Activated T-cell treated with anti-CD3 and anti-CD28 coated beads for 48 hours (primary cell): ENCODE results near the gene SPATS2L.

ENCODE experiments used
- DNase-seq: peaks from one replicate; pipeline ENCODE4 v3.0.0-alpha.2; 2020; ENCODE audit warnings: low read depth

SPATS2L gene

DNA sequence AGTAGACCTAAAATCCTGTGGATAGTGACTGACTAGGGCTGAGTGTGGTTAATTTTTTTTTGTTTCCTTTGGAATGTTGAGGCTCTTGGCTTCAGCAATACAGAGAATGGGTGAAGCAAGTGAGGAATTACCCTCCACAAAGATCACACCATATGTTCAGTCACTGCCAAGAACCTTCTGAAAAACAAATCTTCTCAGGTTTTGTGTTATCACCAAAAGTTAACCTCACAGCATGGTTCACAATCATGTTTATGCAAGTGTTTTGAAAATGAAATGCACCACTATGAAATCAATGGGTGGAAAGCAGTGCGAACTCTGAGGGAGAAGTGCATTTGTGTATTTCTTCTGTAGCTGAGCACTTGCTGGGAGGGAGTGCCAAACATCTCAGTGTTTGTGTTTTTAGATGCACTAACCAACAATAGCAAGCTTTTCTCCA lies 44.4 kb downstream of the SPATS2L start:
- no peak for DNase-seq

DNA sequence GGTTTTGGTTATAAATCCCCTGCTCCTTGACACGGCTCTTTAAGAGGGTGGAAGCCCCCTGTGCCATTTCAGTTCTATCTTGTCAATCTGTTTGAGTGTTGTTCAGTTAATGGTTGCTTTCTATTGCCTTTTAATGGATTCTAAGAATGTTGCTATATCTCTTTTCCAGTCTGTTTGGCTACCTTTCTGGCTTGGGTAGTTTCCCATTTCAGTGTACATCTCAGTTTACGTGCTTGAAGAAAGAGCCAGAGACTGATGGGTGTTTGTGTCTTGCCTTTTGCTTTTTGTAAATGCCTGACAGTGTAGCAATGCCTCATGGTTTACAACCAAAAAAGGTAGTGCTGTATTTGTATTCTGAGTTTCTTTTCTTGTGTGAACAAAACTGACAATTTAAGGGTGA lies 45.3 kb downstream of the SPATS2L start:
- DNase-seq, result no peak

DNA sequence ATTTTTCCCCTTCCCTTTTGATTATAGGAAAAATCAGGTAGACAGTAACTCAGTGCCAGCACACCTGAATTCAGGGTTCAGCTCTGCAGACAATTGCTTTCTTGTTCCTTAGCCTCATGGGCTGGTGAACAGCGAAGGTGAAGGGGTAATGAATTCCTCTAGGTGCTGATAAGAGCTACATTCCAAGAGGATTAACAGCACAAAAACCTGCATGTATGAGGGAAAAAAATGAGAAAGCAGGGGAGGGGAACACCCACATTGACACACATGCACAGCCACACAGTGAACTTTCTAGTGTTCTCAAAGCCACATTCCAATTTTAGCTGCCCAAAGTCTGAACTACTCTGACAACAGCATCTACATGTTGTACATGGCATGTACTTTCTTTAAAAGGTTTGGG lies 46.1 kb downstream of the SPATS2L start:
- DNase-seq, result no peak

GRCh38 chr2:200353120-200353519 lies 46.6 kb downstream of the SPATS2L start:
- no peak for DNase-seq

DNA sequence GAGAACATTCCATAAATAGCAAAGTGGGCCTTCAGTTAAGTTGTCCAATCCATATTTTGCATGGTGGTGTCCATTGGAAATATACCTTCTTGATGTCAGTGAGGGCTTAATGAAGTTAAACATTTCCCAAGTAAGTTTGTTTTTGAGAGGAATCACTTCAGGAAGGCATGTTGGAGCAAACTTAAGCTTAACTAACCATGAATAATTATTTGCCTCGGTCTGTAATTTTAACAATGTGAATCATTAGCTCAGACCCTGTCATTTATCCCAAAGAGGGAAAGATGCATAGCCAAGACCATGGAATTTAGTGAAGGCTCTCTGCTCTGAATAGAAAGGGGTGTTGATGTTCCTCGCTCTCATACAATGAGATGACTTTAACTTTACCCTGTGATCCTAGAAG lies 47.4 kb downstream of the SPATS2L start:
- no peak for DNase-seq

- no peak for DNase-seq
These were observed 48.6 kb downstream of the SPATS2L start for GRCh38 chr2:200354833-200355751.

DNA sequence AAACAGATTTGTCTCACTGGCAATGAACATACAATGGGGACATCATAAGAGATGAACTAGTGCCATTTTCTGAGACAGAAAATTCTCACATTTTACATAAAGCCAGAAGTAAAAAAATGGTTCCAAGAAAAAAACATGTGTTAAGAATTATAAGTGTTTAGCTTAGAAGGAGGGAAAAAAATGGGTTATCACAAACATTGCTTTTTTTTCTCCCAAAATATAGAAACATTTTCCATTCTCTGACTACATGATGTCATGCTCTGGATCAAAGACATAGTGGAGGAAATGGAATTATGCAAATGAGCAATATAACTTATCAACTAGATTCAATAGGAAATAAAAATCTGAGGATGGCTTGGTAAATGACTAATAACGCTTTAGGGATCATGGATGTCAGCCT lies 49.8 kb downstream of the SPATS2L start:
- DNase-seq, result no peak

- DNase-seq, result no peak
These were observed 50.4 kb downstream of the SPATS2L start for GRCh38 chr2:200356857-200357384.

- DNase-seq, result no peak
These were observed 51.4 kb downstream of the SPATS2L start for GRCh38 chr2:200357845-200358244.

- no peak for DNase-seq
These were observed 53.1 kb downstream of the SPATS2L start for GRCh38 chr2:200359552-200359951.

DNA sequence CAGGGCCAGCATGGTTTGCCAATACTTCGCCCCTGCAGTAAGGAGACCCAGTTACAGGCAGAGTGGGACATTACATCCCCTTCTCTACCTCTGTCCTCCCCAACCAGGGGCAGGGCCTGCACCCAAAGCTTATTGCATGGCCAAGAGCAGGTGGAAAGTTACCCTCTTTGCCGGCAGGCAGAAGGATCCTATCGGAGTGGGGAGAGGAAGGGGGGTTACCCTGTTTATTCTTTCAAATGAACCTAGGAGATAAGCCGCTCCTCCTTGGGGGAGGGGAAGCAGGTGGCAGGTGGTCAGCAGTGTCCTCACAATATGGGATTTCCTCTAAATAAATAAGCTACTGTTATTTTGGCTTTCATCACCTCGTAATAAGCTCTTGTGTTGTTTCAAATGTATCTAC lies 53.9 kb downstream of the SPATS2L start:
- no peak for DNase-seq

GRCh38 chr2:200362202-200362917 lies 55.9 kb downstream of the SPATS2L start:
- DNase-seq, result no peak

- no peak for DNase-seq
These were observed 56.8 kb downstream of the SPATS2L start for GRCh38 chr2:200363279-200363678.

- DNase-seq, result no peak
These were observed 57.6 kb downstream of the SPATS2L start for GRCh38 chr2:200364142-200364541.

DNA sequence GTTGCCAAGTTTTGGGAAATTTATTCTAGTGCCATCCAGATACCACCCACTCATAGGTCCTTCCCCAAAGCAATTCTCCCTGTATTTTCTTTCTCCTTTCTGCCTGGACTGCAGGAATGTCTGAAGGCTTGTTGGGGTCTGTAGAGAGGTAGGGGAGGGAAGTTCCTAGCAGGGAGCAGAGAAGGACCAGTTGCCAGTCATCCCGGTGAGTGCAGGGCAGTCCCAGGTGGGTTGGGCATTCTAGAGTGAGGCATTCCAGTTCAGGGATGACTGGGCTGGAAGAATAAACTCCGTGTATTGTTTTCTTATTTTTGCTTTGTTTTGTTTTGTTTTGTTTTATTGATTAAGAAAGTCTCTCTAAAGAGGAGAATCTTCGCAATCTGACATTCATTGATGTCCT lies 58.1 kb downstream of the SPATS2L start:
- DNase-seq, result no peak

DNA sequence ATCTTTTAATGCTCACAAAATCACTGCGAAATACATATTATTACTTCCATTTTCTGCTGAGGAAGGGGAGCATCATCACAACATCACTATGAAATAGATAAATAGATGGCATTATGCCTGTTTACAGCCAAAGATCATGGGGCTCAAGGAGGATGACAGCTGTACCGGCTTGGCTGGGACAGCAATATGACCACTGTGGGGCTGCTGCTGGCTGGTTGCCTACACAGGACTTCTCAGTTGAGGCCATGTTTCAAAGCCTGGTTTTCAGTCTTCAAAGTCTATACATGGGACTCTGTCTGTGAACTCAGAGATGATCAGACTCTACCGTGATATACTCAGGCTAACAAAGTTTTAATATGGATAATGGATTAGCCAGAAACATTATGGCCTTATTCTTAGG lies 58.7 kb downstream of the SPATS2L start:
- no peak for DNase-seq

GRCh38 chr2:200367155-200367554 lies 60.7 kb downstream of the SPATS2L start:
- no peak for DNase-seq

GRCh38 chr2:200369886-200370285 lies 63.4 kb downstream of the SPATS2L start:
- DNase-seq, result no peak

GRCh38 chr2:200373231-200373630 lies 66.7 kb downstream of the SPATS2L start:
- DNase-seq, result no peak

DNA sequence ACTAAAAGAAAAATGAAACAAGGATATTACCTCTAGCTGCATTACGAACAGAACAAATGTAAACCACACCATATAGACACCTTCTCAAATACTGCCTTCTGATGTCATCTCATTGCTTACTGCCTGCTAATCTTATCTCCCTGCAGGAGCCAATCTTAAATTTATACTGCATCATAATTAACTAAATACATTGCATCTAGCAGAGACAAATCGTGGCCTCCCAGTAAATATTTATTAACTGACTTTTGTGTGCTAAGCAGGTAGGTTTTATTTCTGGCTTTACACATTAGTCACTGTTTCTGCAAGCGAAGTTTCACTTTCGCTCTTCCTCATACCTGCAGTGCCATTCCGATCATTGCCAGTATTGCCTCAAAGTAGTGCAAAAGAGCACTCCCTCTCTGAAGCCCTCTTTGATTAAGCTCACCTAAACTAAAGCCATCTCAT lies 67.5 kb downstream of the SPATS2L start:
- no peak for DNase-seq

GRCh38 chr2:200376513-200377354 lies 70.2 kb downstream of the SPATS2L start:
- DNase-seq, result no peak
